NCI-H2227 (cell line): ENCODE measurements around the gene KCNJ12.

Experiments
- DNase-seq: peaks from one replicate; lab custom pipeline; 2025; ENCODE audit not compliant: unreplicated experiment; lab: John Stamatoyannopoulos, UW

The KCNJ12 gene

GRCh38 chr17:21463779-21464407 lies 87.7 kb downstream of the KCNJ12 start:
- no peak for DNase-seq

DNA sequence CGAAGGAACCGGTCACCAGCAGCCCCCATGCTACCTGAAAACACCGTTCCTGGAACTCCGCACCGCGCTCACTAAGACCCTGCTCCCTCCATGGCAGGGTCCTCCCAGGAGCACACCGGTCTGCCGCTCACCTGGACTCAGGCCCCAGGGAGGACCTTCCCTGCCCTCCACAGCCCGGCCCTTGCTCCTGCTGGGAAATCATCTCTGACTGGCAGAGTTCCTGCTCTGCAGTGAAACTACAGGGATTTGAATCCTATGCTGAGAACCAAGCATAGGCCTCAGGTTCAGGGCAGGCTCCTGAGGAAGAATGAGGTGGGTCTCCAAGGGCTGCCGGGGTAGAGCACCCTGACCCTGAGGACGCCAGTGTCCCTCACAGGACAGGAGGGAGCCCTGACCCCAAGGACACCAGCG lies 88.5 kb downstream of the KCNJ12 start:
- DNase-seq: no peak

DNA sequence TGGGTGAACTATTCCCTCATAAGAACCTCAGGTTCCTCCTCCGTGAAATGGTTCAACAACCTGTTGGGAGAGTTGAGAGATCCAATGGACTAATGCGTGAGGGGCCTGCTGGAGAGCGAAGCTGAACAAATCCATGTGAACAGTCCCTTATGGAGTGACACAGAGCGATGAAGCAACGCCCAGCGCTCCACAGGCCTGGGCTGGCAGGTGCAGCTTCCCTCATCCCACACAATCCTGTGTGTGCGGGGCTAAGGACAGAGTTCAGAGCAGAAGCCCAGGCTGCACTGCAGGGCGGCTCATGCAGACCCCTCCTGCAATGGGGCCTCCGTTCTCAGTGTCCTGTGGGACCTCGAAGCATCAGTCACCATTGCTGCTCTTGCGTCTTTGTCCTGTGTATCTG lies 90.4 kb downstream of the KCNJ12 start:
- DNase-seq: no peak

GRCh38 chr17:21467196-21467595 lies 91.0 kb downstream of the KCNJ12 start:
- no peak for DNase-seq

DNA sequence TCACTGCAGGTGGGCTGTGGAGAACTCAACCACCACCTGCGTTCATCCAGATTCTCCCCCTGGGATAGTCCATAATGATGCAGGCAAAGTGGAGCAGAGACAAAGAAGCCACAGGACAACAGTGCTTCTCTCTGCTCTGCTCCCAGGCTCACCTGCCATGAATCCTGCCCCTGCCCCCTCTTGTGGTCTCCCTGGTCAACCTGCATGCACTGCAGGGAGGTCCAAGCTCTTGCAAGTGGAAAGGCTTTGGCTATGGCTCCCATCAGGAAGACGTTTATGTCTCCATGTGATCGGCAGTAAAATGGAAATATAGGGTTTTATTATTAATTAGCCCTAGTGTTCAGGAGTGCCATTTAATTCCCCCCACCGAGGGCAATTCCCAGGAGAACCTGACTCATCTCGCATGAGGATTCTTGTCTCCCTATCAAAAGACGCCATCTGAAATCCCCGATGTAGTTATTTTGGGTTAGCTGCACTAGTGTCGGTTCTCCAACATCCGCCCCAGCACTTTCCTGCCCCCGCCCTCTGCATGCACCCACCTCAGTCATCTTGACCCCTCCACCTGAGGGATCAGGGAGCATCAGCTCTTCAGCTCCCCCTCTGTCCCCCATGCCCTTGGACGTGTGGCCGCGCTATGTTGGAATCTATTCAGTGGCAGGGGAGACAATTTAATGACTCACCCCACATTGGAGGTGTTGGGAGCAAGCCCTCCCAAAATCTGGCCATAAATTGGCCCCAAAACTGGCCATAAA lies 91.8 kb downstream of the KCNJ12 start:
- no peak for DNase-seq
